Activated CD8-positive, alpha-beta memory T cell treated with anti-CD3 and anti-CD28 coated beads for 4 hours (primary cell): ENCODE data around the gene SMTN.

Source experiments
- DNase-seq, 2 donors: peaks; one replicate each; pipeline ENCODE4 v3.0.0-alpha.2; 2020; ENCODE audit warnings: low read depth in 2 of 2

Gene SMTN

DNA sequence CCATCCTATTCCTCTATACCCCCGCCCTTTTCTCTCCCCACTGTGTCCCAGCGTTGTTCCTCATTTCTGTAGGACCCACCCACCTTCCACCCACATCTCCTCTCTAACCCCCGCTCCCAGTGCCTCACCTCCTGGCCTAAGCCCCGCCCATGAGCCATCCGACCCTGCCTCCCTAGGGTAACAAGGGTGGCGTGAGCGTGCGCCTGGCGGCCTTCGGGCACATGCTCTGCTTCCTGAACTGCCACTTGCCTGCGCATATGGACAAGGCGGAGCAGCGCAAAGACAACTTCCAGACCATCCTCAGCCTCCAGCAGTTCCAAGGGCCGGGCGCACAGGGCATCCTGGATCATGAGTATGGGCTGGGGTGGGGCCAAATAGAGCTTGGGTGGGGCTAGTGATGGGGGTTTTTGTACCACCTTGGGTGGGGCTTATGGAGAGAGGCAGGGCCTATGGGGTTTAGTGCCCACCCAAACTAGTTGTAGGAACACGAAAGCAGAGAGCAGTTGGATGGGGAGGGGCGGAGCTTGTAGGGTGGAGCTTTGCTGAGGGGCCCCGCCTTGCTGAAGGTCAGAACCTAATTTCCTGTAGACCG, 46.2 kb downstream of the SMTN start:
- DNase-seq, result no peak

DNA sequence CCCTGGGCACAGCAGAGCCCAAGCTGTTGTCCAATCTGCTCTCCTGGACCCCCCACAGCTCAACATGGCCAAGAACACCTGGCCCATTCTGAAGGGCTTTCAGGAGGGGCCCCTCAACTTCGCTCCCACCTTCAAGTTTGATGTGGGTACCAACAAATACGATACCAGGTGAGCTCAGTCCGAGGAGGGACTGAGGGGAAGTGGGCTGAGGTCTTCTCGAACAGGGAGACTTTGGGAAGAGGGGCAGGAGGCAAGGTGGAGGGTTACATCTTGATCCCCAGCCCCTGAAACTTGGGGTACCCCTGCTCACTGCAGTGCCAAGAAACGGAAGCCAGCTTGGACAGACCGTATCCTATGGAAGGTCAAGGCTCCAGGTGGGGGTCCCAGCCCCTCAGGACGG, 47.0 kb downstream of the SMTN start:
- DNase-seq, result no peak

DNA sequence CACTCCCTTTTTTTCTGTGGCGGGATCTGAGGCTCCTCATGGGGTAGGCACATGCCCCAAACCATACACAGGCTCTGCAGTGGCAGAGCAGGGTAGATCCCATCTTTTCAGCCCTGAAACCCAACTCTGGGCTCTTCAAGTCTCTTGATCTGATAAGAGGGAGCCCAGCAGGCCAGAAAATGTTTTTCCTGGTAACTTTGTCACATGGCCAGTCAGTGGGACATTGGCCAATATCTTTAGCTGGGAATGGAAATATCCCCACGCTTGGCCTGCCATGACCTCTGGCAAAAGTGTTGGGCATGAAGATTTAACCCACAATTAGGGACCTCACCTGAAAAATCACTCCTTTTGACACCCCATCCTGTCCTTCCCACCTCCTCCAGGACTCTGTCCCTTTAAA, 49.8 kb downstream of the SMTN start:
- no peak for DNase-seq

DNA sequence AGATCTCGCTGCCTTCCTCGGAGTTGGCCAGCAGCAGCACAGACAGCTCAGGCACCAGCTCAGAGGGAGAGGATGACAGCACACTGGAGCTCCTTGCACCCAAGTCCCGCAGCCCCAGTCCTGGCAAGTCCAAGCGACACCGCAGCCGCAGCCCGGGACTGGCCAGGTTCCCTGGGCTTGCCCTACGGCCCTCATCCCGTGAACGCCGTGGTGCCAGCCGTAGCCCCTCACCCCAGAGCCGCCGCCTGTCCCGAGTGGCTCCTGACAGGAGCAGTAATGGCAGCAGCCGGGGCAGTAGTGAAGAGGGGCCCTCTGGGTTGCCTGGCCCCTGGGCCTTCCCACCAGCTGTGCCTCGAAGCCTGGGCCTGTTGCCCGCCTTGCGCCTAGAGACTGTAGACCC, 52.8 kb downstream of the SMTN start:
- DNase-seq, result no peak

DNA sequence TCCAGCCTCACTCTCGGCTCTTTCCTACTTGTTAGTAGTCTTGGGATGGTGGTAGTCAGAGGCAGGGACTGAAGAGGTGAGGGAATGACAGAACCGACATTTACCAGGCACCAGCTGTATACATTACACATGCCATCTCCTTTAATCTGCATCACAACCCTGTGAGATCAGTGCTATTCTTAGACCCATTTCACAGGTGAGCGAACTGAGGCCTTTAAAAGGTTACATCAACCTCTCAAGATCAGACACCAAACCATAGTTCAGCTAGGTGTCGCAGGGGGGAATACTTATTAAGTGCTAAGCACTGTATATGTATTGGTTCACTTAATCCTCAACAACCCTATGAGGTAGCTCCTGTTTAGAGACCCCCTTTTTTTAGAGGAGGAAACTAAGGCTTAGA, 53.6 kb downstream of the SMTN start:
- no peak for DNase-seq

DNA sequence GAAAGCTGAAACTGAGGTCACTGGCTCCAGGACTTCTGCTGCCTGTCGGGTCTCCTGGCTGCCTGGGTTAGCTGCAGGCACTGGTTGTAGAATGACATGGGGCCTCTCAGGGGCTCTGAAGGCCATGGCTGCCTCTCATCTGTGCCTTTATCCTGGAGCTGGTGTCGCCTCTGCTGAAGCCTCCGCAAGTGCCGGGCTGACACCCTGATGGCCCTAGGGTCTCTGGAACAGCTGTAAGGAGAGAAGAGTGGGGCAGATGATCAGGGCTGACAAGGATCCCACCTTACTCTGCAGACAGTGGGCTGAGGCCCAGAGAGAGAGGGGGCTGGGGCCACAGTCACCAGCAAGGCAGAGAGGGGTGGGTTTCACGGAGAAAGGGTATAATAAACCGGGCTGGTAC, 54.6 kb downstream of the SMTN start:
- DNase-seq, result no peak

DNA sequence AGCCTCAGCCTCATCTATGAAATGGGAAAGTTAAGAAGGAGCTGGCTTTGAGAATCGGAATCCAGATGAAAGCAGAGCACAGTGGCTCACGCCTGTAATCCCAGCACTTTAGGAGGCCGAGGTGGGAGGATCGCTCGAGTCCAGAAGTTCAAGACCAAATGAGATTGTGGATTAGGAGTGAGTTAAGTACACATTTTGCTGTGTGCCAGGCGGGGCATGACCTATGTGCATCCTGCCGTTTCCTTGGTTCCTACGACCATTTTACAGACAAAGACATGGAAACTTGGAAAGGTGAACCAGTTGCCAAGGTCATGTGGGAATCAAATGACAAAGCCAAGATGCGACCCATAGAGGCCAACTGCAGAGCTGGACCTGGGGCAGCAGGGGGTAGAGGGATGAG, 55.0 kb downstream of the SMTN start:
- no peak for DNase-seq

DNA sequence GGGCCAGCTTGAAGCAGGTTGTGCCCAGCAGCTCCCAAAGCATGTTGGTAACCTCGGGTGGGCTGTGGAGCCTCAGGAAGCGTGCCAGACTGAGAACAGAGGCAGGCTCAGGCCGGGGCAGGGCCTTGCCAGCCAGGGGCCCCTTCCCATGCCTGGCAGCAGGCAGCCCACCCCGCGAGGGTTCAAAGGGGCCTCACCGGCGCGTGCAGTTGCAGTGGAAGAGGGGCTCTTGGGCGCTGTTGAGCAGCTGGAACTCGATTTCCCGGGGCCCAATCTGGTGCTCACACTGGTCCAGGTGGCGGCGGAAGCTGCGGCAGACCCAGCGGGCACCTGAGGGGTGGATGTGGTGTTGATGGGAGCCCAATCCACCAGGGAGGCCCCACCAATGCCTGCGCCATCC, 55.6 kb downstream of the SMTN start:
- no peak for DNase-seq

DNA sequence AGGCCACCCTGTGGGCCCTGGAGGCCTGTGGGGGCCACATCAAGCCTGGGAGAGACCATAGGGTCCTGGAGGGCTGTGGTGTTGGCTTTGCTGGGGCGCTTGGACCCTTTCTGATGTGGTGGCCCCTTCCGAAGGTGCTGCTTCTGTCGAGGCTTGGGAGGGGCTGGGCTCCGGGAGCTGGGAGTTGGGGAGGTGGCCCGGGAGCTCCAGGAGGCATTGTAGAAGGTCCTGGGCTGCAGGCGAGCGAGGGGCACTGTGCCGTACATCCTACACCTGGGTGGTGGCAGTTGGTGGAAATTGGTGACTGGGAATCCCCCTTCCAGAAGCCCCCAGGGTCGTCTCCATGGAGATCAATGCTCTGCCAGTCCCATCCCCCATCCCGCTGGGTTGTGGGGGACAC, 56.6 kb downstream of the SMTN start:
- no peak for DNase-seq

DNA sequence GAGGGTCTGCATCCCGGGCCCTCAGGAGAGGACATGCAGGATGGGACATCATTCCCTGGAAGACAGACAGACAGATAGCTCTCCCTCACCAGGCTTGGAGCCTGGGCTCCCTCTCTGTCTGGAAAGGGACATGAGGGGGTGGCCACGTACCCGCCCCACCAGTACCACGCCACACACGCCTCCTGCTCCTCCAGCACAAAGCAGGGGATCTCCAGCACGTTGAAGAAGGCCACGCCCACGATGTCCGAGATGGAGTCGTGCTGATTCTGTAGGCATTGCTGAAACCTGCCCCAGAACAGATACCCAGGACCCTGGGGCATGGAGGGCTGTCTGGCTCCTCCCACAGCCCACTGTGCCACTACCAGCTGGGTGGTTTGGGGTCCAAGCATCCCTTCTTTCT, 57.0 kb downstream of the SMTN start:
- DNase-seq, result no peak

DNA sequence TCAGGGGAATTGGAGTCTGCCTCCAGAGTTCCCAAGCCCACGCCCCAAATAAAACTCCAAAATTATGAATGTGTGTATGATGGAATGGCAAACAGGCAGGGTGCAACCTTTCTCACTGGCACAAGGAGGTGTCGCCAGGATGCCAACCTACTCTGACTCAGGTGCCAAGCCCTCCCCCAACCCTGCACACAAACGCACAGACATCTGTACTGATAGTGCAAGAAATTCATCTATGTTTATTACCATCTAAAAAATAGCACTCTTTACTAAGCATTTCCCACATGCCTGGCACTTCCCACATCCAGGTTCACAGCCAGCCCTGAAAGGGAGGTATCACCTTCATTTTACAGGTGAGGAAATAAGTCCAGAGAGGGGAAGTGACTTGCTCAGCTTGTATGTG, 57.9 kb downstream of the SMTN start:
- DNase-seq, result no peak

DNA sequence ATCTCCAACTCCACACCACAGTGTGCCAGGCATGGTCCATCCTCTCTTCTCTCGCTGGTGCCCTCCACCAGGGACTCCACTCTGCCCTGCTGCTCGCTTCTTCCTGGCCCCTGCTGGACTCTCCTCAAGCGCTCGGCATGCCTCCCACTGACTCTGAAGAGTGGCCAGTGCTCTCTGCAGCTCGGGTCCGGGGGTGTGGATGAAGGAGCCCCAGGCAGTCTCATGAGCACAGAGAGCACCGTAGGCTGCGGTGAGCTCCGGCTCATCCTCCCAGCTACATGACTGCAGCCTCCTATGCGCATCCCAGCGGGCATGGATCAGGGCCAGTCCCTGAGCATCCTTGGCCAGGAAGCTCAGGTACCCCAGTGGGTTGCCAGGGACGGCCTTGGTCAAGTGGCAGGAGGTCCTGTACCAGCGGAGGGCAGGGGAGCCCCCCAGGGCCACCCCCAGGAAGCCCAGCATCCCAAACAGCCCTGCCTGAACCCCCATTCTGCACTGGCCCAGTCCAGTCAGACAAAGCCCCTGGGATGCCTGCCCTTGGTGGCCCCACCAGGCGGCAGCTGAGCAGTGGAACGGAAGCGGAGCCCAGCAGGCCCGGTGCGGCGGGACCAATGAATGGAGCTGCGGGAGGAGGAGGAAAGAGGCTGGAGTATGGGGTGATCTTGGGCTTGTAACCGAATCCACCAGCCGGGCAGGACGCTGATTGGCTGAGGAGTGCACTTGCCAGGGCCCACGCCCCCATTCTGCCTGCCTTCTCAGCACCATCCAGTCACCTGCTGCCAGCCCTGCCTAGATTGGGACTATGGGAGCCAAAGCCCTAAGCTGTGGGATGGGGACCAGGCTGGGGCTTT, 59.0 kb downstream of the SMTN start, which contains the start of gene PLA2G3:
PLA2G3 (minus strand) TSS at position 643 of the 851 bp plus-strand sequence; CDS start at position 489, 154 bp downstream.
- DNase-seq, result no peak

DNA sequence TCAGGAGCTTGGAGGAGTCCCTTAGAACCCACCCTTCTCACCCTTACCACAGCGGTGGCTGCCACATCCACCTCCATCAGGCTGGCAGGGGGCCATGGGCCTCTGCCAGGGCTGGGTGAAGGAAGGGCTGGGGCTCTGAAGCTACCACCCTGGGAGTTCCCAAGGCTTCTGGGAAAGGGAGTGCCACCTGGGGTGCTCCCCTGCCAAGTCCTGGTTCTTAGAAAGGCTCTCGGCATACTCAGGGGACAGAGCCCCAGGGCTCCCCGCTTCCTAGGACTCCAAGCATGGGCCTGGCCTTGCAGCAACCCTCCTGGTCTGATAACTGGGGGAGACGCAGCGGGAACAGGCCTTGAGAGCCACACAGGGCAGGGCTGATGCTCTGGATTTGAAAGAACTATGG, 59.6 kb downstream of the SMTN start:
- DNase-seq, result no peak

DNA sequence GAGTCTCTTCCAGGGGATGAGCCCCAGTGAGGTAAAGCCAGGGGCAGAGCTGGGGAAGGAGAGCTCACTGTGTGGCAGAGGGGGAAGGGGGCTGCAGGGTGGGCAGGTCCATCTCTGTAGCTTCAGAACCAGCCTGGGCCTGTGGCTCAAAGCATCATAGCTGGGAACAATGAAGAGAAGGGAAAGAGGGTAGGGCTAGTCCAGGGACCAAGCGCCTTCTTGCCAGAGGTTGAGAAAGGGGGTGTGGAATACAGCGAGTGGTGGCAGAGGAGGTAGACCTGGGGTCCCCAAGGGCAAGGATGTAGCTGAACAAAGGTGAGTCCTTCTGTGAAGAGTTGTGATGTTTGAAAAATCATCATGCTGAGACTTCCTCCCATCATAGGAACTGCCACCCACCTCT, 60.4 kb downstream of the SMTN start:
- no peak for DNase-seq

DNA sequence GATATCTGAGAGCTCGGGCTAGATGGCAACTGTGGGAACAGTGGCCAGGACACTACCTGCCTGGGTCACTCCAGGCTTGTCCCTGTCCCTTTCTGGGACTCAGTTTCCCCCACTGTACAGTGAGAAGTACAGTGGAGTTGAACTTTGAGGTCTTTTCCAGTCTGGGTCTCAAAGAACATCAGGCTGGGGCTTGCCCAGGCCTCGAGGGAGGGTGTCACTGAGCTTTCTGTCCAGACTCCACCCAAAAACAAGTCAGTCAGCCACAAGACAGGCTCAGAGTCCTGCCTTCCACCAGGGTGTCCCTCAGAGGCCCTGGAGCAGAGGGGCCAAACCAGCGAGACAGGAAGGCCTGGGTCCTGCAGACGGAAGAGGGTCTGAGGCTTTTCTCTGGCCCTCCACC, 61.2 kb downstream of the SMTN start:
- no peak for DNase-seq

DNA sequence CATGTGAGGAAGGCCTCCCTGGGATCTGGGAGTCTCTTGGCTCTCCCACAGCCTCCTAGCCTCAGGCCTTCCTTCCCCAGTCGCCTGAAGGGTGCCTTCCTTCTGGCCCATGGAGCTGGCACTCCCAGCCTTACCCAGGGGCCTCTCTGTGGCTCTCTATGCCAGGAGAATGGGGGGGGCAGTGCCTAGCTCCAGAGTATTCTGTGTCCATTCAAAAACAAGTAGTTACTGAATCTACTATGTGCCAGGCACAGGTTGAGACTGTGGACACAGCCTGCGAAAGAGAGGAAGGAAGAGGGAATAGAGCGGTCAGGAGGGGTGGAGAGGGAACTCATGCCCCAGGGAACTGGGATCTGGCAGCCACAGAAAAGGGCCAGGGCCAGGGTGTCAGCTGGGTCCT, 61.9 kb downstream of the SMTN start:
- DNase-seq, result no peak

DNA sequence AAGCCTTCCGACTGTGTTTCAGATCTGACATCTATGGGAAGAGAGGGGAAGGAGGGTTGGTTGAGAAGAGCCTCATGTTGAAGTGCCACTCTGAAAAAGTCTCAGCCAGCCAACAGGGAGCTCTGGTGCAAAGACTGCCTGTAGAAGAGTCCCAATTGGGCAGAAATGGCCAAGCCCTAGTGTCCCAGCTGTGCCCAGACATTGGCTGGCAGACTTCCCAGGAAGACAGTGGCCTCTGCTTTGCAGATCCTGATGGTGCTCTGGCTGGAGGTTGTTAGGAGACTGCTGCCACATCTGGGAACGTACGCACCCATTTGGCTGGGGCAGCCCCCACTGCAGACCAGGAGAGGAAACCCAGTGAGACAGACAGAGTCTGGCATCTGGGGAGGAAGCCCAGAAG, 62.4 kb downstream of the SMTN start:
- no peak for DNase-seq

DNA sequence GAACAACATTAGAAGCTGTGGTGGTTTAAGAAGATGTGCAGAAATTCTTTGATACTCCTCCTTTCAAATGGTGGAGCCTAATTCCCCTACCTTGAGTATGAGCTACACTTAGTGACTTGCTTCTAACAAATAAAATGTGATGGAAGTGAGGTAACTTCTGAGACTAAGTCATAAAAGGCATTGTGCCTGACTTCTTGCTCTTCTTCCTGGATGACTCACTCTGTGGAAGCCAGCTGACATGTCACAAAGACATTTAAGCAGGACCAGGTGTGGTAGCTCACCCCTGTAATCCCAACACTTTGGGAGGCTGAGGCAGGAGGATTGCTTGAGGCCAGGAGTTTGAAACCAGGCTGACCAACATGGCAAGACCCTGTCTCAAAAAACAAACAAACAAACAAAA, 63.1 kb downstream of the SMTN start:
- no peak for DNase-seq

DNA sequence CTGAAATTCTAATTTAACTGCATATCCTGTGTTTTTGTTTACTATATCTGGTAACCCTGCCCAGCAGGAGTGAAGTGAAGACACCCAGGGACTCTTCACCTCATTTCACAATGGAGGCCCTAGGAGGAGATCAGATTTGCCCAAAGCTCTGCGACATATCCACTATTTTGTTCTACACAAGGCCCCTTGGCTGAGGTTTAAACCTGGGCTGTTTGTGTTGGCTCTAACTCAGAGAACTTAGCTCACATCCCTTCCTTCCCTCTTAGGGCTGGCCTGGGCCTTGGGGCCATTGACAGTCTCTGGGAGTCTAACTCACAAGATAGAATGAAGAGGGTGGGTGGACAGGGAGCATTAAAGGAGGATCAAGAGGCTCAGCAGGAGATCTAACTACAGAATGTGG, 67.4 kb downstream of the SMTN start:
- DNase-seq, result no peak

DNA sequence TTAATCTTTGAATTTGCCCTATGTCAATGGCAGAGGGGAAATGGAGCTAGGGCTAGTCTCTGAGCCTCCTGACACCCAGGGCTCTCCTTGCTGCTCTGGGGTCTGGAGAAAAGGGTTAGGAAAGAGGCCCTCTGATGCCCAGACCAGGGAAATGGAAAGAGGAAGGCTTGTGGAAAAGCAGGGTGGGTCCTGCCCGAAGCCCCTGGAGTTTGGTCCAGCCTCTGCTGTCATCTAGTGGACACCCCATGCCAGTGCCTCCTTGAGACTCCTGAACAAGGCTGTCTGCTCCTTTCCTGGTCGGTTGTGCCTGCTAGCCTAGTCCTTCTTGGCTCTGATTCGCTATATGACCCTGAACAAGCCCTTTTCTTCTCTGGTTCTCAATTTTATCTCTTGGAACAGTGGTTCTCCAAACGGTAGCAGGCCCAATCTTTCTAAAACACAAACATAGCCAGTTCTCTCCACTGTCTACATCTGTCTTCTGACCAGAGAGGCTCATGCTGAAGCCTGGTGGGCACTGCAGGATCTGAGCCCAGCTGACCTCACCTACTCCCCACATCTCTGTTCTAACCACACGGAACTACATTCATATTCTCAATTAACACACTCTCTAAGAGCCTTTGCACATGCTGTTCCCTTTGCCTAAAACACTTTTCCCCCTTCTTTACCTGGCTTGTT, 68.0 kb downstream of the SMTN start:
- DNase-seq, result no peak

DNA sequence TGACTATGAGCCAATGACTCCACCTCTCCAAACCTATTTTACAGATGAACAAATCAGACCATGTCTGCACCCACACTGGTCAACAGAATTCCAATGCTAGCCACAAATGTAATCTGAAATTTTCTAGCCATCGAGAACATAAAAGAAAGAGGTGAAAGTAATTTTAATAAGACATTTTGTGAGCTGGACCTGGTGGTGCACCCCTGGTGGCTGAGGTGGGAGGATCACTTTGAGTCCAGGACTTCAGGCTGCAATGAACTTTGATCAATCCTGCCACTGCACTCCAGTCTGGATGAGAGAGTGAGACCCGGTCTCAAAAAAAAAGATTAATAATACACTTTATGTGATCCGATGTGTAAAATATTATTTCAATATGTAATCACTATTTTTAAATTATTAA, 69.5 kb downstream of the SMTN start:
- DNase-seq, result no peak

DNA sequence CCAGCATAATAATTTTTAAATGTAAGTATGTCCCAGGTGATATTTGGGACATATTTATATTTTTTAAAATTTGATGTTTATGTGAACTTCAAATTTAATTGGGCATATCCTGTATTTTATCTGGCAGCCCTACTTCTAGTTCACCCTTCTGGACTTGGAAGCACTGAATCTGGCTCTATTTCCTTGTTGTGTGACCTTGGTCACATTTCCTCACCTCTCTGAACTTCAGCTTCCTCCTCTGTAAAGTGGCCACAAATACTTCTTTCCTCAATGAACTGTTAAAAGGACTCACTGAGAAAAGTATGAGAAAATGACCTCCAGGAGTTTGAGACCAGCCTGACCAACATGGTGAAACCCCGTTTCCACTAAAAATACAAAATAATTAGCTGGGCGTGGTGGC, 70.8 kb downstream of the SMTN start:
- DNase-seq, result no peak

DNA sequence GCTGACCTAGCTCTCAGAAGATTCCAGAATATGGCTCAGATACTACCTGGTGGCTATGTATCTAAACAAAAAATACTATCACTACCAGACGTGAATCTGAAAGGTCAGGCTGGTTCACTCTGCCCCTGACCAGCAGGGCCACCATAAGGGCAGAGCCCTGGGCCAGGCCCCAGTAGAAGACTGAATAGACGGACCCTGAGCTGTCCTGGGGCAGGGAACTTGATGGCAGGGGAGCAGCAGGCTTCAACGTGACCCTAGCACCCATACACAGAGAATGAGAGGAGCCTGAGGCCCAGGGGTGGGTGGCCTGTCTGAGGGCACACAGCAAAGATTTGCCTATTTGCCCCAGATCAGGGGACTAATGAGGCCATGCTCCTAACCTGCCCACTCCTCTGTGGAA, 72.2 kb downstream of the SMTN start:
- DNase-seq, result no peak
